ENCODE data around the gene MSX1. TPM values are rescaled to one million over a fixed set of nuclear protein-coding genes. Genes with fewer than 3 reads are reported as not detected.

The MSX1 gene
- total RNA-seq, 1 experiment from 2014 or later: 10.0 TPM

DNA sequence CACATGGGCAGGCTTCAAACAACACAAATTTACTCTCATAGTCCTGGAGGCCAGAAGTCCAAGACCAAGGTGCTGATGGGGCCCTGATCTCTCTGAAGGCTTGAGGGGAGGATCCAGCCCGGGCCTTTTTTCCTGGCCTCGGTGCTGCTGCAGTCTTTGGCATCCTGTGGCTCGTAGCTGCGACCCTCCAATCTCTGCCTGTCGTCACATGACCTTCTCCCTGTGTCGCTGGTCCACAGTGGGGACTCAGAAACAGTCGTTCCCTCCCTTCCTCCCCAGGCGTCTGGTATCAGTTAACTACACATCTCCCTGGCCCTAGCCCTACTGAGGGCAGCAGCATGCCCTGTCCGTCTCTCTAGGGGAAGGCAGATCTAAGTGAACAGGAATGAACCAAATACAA lies 19.1 kb upstream of the MSX1 start:
- DNase-seq (ENCODE audit: low spot score): no peak

DNA sequence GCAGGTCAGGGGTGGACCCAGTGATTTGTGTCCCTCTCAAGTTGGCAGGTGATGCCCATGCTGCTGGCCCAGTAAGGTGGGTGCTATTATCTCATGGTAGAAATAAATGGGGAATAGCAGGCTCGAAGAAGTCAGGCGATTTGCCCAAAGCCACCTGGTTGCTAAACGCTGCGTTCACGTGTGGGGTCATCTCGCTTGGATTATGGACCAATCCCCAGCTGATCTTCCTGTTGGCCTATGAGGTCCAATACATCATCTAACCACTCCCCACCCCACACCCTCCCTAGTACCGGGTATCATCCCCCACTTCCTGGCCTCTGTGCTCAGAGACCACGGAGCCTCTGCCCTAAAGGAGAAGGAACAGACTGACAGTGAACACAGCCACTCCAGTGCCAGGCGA lies 18.3 kb upstream of the MSX1 start:
- no peak for DNase-seq (ENCODE audit: low spot score)

DNA sequence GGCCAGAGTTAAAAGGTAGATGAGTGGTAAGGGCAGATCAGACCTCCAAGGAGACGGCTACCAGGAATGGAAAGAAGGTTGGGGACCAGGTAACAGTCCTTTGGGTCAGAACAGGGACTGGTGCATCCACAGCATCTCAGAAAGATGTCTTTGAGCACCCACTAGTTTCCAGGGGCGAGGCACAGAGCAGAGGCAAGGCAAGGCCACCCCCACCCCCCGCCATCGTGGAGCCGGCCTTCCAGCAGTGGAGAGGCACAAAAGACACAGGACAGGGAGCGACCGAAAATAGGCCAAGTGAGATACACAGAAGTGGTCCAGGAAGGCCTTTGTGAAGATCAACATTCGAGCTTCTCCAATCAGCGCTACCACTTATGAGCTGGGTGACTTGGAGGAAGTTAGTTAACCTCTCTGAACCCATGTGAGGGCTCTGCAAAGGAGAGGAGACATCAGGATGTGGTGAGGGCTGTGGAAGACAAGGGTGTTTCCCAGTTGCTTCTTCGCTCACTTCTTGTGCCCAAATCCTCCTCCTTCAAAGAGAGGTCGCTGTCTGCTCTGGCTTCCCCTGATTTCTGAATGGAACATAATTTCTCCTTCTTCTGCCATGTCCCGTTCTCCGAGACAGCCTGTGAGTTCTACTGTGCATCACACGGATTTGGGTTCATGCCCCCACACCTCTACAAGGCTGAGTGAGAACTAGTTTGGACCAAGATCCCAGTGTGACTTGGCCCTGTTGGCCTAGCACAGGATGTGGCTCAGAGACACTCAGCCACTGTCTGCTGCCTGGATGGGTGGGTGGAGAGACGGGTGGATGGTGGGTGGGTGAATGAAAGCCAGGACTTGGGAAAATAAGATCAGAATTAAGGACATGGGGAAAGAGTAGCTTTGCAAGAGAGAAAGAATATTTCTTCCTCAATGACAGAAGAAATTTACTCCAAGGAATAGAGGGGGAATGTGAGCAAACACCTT lies 16.7 kb upstream of the MSX1 start:
- no peak for DNase-seq (ENCODE audit: low spot score)

DNA sequence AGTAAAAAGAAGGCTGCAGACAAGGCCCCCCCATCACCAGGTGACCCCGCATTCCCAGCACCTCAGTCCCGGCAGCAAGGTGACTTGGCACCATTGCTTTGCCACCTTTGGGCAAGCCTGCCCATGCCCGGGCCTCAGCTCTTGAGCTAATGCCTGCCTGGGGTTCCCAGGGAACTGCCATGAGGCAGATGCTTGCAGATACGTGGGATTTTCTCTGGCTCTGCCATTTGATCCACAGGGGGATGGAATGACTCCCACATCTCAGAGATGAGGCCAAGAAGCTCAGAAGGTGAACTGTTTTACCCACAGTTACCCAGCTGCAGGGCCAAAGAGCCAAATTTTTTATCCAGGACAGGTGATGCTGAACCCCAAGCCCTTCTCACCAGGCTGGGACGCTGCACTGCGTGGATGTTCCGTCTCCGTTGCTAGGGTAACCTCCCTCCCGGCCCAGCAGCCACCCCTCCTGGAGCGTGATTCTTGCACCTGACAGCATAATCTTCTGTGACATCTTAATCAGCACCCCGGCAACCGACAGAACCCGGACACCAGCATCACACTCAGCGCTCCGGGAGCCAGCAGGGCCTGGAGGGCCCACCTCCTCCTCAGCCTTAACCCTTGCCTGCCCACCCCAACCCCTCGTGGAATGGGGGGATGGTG lies 15.7 kb upstream of the MSX1 start:
- no peak for DNase-seq (ENCODE audit: low spot score)

DNA sequence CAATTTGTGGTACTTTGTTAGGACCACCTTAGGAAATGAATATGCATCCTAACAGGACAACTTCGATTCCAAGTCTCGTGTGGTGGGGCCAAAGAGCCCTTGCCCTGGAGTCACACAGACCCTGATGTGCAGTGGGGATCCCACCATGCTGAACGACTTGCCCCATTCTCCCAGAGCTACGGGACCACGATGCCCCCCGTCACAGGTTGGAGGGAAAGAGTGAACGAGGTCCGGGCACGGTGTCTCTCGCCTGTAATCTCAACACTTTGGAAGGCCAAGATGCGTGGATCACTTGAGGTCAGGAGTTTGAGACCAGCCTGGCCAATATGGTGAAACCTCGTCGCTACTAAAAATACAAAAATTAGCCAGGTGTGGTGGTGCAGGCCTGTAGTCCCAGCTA lies 14.4 kb upstream of the MSX1 start:
- DNase-seq (ENCODE audit: low spot score): no peak

DNA sequence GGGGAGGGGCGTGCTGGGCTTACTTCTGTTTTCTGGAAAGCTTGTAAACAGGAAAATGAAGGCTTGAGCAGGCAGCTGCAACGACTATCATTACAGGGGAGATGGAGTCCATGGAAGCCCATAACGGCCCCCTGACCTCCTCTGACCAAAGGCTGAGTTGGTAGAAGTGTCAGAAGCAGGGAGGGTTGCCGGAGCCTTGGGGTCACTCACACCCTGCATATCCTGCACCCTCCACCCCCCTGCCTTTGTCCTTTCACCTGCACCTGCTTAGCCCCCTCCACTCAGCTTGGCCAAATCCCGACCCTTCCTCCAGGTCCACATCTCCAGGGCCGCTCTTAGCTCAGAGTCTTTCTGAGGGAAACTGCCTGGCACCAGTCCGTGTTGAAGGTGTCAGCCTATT lies 12.5 kb upstream of the MSX1 start:
- DNase-seq (ENCODE audit: low spot score): no peak

DNA sequence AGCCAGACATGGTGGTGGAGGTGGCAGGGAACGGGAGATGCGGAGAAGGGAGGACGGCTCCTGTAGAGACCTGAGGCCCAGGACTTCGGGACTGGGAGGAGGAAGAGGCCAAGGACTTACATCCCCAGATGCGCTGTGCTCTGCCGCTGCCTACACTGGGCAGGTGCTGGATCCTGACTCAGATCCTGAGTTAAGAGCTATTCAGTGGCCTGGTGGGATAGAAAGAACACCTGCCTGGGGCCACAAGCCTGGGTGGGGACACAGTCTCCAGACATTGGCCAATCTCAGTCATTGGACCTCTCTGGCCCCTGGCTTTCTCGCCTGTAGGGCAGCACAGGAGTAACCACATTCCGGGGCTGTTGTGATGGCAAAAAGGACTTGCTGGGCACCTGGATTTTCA lies 10.9 kb upstream of the MSX1 start:
- DNase-seq (ENCODE audit: low spot score): no peak

DNA sequence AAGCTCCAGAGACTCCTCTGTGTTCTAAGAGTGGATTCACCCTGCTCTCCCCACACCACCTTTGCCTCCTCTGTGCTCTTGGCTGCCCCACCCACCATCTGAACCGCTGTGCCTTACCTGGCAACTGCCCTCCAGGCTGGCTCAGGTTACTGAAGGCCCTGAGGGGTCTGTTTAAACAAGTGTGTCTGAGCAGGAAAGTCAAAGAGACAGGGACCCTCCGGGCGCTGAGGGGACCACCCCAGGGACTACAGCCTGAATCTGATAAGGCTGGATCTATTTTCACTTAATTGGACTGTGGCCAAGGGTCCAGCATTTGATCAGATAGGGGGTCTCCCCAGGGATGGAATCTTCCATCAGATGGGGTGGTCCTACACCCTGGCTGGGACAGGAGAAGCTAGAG lies 10.4 kb upstream of the MSX1 start:
- DNase-seq (ENCODE audit: low spot score): no peak

DNA sequence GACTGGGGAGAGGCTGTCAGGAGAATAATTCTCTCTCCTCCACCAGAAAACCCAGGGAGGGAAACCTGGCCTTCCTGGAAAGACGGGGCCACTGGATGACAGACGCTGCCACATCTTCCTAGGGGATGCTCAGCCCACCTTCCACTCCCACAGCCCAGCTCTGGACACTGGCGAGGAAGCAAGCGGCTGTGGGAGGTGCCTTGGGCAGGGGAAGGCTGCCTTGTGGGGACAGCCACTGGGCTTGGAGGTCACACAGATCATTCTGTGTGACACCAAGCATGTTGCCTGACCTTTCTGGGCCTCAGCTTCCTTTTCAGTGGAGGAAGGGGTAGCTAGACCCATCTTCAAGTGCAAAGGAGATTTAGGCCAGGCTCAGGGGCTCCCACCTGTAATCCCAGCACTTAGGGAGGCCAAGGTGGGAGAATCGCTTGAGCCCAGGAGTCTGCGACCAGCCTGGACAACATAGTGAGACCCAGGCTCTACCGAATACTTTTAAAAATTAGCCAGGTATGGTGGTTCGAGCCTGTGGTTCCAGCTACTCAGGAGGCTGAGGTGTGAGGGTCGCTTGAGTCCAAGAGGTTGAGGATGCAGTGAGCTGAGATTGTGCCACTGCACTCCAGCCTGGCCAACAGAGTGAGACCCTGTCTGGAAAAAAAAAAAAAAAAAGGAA lies 9.8 kb upstream of the MSX1 start:
- DNase-seq (ENCODE audit: low spot score): no peak

DNA sequence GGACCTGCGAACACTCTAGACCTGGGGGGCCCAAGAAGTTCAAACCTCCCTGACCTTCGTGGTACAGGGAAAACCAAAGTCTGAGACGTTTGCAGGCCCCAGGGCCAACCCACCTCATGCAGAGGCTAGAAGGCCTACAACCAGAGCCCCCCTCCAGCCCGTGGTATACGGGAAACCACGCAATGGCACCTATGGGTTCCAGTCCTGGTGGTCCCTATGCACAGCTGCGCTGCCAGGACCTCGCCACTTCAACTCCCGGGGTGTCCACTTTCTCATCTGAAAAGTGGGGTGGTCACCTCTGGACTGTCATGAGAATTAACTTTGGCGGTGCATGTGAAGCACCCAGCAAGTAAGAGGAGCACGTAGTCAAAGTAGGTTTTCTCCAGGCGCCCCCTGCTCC lies 8.4 kb upstream of the MSX1 start:
- DNase-seq (ENCODE audit: low spot score): no peak

DNA sequence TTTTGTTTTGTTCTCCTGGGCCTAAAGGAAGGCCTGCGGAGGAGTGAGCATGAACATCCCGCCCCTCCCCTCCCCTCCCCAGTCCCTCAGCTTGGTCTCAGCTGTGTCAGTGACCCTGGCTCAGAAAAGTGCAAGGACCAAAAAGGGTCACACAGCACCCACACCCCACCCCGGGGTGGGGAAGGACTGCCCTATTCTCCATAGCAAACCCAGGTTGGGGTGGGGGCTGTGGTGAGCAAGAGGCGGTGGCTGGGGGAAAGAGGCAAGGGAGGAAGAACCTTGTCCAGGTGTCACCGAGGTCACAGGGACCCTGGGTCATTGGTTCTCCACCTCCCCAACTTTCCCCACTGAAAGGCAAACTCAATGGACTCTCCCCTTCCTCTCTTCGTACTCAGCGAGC lies 7.6 kb upstream of the MSX1 start:
- DNase-seq (ENCODE audit: low spot score): no peak

DNA sequence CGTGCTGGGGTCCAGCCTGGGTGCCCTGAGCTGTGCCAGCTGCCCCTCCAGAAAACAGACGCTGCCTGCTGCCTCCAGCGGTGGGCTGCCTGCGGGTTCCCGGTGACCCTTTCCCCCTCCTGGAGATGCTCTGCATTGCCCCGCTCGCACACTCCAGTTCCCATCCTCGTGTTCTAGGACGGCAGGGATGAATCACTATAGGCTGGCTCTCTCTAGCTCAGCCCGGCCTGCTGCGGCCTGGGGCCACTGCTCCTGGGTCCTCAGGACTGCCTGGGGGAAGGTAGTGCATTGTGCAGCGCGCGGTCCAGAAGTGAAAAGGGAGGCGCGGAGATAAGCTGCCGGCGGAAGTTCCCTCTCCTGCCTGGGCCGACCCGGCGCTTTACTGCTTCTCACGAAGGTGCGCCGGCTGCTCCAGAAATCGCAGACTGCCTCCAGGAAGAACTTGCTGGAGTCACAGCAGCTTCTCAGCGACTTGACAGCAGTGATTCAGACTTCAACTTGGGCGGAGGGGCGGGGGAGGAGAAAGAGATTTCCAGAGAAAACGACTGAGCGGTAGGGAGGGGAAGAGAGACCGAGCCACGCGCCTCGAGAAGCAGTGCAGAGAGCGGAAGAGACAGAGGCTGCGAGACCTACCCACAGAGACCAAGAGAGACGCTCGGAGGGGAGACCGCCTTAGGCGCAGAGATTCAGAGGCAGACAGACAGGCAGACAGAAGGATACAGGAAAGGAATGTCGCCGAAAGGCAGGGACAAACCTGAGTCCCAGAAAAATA lies 6.7 kb upstream of the MSX1 start:
- no peak for DNase-seq (ENCODE audit: low spot score)

DNA sequence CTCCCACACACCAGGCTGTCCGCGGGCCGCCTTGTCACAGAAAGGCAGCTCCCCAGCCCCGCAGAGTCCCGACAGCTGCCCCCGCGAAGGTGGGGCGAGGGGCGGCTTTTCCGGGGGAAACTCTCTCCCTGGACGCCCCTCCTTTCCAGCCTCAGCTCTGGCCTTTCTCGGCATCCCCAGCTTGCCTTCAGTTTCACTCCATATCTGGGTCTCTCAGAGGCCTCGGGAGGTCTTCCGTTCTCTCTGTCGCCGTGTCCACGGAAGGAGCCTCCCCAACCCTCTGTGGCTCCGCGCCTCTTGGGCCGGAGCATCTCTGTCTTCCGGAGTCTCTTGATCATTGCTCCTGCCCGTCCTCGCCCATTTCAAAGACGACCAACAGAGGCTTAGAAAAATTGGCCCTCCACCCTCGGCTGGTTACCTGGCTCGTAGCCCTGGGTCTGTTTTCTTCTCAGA lies 6.1 kb upstream of the MSX1 start:
- no peak for DNase-seq (ENCODE audit: low spot score)

DNA sequence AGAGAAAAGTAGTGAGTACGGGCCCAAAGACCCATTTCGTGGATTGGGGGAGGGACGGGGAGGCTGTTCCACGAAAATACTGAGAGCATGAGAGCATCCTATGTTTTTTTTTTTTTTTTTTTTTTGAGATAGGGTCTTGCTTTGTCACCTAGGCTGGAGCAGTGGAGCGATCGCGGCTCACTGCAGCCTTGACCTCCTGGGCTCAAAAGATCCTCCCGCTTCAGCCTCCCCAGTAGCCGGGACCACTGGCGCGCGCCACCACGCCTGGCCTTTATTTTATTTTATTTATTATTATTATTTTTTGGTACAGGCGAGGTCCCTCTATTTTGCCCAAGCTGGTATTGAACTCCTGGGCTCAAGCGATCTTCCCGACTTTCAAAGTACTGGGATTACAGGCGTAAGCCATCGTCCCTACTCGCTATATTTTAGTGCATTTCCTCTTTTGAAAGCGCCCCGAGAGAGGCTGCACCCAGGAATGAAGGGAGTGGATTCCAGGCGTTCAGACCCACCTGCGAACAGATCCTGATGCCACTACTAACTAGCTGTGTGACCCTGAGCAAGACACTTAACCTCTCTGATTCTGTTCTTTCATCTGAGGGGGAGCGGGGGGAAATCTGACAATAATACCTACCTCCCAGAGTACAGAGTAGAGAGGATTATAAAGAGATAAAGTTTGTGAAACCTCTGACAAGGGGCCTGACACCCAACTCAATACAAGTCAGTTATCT lies 5.4 kb upstream of the MSX1 start:
- DNase-seq (ENCODE audit: low spot score): no peak

DNA sequence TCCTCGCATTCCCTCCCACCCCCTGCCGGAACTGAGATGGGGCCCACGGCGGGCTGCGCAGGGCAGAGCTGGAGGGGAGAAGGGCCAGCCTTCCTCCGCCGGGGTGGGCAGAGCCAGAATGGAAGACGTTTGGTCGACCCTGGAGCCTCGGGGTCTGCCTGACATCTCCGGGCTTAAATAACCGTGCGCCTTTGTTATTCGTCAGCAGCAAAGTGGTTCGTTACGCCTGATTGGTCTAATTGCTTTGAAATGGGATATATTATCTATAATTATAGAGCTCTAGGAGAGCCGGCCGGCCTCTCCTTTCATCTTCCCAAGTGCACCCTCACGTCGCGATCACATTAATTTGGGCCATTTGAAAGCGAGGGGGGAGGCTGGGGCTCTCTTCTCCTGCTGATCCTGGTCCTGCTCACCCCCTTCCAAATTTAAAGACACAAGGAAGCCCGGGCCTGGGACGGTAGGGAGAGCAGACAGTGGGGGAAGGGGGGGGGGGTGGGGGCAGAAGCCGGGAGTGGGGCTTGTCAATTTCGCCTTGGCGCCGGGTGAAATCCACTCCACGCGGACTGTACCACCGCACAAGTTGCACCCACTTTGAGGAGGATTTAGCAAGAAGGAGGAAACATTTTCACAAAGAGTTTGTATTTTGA lies 4.7 kb upstream of the MSX1 start:
- no peak for DNase-seq (ENCODE audit: low spot score)

DNA sequence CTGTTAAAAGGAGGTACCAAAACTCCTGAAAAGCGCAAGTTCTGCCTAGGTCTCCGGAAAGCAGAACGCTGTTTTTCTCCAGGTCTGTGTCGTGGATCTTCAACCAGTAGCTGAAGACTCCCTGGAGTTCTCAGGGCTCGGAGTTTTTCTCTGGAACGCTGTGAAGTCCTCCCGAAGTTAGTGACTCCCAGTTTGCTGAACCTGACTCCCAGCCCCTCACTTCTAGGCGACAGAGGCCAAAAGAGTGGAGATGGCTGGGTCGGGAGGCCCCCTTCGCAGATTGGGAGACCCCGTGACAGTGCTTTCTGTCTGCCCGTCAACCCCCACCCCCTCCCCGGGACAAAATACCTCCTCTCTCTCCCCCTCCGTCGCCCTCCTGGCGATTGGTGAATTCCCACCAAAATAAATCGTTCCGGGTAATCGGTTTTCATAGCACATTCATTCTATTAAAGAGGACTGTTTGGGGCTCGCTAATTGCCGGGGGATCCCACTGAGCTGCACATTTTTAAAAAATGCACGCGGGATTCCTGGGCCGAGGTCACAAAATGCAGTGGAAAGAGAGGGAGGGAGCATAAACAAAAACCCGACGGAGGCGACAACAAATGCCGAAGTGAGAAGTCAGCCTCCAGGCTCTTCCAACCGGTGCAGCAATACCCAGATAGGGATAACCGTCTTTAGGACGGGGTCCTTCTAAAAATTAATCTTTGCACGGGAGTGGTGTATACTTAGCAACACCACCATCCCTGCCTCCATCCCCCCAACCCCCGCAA lies 4.0 kb upstream of the MSX1 start:
- DNase-seq (ENCODE audit: low spot score): no peak

DNA sequence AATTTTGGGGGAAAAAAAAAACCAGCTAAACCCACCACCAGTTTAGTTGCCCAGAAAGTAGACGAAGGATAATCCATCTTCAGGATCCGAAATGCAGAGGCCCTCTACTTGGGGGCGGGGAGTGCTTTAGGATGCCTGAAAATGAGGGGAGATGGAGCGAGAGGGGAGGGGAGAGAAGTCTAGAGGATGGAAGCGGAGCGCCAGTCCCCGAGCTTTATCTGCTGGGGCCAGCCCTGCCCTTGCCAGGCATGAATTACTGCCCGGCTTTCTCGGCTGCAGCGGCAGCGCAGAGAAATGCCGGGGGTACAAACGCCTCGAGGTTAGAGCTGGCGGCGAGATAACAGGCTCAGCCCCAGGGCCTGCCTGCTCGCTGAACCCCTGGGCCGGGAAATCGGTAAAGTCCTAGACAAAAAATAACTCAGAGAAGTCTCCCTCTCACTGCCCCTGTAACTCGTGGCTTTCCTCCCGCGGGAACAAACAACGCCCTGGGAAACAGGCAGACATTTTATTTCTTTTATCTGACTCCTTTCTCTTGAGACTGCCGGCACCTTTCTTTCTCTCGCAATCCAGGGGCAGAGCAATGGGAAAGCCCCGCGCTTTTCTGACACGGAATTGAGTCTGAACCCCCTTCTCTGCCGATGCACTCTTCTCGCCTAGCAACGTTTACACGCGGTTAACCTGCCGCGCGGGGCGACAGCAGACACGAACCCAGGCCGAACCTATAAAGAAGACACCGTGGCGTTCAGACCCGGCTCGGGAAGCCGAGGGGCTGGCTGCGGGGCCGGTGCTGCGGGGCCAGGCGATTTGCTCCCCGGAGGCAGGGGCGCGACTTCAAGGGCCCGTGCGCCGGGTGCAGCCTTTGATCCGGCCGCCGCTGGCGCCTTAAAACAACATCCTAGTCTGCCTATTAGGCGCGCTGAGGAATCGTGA lies 3.1 kb upstream of the MSX1 start:
- DNase-seq (ENCODE audit: low spot score): no peak

DNA sequence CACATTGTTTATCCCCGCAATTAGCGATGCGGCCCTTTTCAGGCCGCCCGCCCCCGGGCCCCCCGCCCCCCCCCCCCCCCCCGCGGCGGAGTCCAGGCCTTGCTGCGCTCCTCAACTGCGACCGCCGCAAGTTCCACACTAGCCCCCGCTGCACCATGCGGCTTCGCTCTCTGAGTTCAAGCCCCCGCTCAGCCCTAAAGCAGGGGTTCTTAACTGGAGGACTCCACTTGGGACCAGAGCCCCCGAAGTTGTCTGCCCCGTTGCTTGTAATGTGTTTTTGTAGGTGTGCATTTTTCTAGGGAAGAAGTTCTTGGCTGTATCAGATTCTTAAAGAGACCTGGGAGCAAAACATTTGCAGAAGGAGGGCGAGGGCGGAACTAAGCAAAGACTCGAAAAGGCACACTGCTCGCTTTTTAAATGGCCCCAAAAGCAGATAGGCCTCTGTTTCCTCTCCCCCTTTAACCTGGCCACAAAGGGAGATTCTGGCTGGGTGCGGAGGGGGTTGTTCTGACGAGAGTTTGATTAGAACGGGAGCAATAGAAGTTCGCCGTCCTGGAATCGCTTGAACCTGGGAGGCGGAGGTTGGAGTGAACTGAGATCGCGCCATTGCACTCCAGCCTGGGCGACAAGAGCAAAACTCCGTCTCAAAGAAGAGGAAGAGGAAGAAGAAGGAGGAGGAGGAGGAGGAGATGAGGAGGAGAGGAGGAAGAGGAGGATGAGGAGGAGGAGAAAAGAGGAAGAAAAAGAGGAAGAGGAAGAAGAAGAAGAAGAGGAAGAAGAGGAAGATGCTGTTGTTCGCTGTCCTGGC lies 2.3 kb upstream of the MSX1 start:
- no peak for DNase-seq (ENCODE audit: low spot score)
